CD4-positive, alpha-beta T cell treated with Interleukin-1 beta for 1 hour (primary cell): Measurements from ENCODE around the gene ACSL6.
A peak's percentile ranks its signal among the peaks of the same experiment; 100 is the strongest.

Source experiments
- DNase-seq, 2 donors: peaks; one replicate each; pipeline ENCODE4 v3.0.0-alpha.2; 2020 to 2022

Gene ACSL6

DNA sequence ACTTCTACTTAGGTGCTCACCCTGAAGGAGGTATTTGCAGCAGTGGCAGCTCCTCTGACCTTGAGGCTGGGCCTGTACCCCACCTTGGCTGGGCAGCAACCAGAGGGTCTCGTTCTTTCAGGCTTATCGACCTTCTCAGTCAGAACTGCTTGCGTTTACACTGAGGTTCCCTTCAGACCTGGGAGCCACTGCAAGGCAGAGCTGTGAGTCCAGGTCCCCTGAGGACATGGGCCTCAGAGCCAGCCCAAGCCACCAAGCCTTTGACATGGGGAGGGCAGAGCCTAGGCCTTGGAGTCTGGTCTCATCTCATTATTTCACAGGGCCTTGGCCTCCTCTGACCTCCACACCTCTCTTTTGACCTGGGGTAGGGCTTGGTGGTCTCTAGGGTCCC lies 13.7 kb downstream of the ACSL6 start:
- DNase-seq = no peak

DNA sequence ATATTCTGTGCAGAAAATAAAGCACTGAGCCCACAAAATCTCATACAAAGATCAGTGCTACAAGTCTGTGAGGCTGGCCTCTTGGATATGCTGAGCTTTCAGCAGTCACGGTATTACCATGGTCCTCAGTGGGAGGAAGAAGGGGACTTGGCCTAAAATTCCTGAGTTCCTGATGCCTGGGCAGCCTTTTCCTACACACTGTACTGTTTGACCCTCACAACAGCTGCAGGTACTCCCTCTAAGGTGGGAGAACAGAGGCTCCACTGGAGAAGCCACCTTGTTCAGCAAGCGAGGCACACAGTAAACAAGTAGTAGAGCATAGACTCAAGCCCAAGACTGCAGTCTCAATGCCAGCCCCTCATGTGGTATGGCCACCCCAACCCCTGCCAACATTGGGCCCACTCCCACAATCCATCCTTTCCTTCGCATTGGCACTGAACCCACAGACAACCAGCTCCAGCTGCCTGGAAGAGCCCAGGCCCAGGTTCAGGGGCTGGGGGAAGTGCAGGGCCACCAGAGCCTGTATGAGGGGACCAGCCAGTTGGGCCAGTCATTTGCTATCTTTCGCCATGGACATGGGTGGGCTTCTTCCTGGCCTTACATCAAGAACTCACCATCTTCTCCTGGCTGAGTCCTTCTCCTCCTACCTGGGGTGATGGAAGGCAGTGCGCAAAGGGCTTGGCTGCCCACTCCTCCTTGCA lies 14.3 kb downstream of the ACSL6 start:
- no peak for DNase-seq

- no peak for DNase-seq
Observed at GRCh38 chr5:131996210-131997025, 15.0 kb downstream of the ACSL6 start.

GRCh38 chr5:131994533-131995226 lies 16.8 kb downstream of the ACSL6 start:
- DNase-seq = no peak

GRCh38 chr5:131994090-131994489 lies 17.4 kb downstream of the ACSL6 start:
- no peak for DNase-seq

DNA sequence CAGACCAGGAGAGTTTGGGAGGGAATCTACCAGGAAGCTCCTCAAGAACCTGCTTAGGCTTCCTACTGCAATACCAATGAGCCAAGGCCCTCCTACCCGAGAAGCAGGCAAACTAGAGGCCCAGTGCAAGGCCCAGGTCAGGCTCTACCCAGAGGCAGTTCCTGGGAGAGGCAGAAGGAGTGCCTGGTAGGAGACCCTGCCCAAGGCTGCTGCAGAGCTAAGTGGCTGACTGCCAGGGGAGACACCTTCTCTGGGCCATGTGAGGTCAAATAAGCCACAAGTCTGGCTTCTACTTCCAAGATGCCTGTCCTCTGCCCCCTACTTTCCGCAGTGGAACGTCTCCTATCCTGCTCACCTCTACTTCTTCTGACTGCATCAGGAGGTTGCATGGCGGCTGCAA lies 17.8 kb downstream of the ACSL6 start:
- no peak for DNase-seq

DNA sequence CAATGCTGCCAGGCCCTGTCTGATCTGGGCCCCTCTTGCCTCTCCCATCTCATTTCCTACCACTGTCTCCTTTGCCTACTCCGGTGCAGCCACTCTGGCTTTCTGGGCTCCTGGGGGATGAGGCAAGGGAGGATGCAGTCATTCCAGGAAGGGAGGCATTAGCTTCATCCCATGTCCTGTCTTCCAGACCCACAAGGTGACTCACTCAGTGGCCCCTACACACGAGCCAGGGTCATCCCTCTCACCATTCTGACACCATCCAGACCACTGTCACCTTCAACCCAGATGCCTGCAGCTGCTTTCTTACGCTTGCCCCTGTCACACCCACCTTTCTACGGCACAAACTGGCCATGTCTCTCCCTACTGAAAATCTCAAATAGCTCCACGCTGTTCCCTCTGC lies 19.1 kb downstream of the ACSL6 start:
- DNase-seq = no peak

- no peak for DNase-seq
Observed at GRCh38 chr5:131991593-131992324, 19.7 kb downstream of the ACSL6 start.

DNA sequence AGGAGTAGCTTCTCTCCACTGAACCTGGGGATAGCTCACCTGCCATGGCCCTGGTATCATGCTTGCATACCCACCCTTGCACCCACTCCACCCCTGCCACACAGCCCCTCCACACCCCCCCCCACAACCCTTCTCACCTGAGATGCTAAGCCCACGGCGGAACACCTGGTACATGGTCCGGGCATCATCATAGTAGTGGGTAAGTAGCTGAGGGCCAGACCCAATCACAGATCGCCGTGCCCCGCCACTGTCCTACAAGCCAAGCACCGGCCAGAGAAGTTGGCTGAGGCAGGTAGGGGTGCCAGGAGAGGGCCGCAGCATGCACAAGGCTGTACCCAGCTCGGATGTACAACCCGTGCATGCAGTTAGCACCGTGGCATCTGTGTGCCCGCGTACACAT lies 20.7 kb downstream of the ACSL6 start:
- no peak for DNase-seq

DNA sequence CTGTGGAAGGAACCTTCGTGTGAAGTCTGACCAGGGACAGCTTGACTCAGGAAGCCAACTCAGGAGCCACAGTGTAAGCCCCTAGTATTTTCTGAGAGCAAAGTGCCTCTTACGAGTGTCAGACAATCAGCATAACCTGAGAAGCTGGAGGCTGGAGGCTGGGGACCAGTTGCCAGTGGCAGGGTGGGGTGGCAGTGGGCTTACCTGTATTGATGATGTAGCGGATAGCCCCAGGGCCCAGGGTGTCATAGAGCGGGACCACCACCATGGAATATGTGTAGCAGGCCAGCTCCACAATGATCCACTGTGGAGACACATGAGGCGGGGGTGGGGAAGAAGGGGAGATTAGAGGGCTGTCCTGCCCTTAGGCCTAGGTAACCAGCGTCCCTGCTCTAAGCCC lies 22.9 kb downstream of the ACSL6 start:
- DNase-seq = no peak

DNA sequence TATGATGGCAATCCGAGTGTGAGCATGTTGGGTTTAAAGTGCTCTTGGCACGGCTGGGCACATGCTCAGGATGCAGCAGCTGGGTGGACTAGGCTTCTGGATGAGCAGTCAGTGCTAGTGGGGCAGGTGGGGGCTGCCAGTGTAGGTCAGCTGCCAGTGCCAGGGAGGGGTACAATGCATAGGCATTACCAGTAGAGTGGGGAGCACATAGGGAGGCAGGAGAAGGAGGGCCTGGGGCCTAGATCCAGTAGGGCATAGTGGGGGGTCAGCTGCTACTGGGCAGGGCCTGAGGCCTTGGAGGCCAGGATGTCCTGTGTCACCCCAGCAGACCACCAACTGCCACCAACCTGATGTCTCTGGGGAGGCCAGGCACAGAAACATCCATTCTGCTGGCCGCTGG lies 24.2 kb downstream of the ACSL6 start:
- no peak for DNase-seq

DNA sequence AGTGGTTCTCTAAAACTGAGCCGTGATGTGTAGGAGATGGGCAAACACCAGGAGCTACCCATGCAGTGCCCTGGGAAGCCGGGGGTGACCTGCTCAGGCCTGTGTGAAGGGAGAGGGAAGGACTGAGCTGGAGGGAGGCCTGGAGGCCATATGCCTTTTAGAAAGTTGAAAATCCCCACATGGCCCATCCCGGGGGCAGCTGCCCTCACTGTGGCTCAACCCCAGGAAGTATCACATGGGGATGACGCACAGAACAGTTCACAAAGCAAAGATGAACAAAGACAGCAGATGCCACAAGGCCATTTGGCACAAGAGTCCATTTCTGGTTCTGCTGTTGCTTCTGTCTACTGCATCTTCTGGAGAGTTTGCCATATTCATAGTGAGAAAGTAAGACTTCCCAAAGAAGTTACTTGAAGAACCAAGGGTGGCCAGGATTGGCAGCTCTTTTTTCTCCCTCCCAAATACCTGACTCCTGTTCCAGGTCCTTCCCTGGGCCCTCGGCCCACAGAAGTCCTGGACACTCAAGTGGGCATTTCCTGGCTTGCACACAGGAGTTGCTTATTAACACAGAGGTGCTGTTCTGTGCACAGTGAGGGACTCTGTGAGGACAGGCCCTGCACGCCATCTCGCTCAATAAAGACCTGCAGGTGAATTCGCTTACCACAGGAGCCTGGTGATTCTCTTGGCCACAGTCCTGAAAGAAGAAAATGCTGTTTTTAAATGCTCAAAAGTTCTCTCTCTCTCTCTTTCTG lies 25.1 kb downstream of the ACSL6 start:
- DNase-seq = no peak

DNA sequence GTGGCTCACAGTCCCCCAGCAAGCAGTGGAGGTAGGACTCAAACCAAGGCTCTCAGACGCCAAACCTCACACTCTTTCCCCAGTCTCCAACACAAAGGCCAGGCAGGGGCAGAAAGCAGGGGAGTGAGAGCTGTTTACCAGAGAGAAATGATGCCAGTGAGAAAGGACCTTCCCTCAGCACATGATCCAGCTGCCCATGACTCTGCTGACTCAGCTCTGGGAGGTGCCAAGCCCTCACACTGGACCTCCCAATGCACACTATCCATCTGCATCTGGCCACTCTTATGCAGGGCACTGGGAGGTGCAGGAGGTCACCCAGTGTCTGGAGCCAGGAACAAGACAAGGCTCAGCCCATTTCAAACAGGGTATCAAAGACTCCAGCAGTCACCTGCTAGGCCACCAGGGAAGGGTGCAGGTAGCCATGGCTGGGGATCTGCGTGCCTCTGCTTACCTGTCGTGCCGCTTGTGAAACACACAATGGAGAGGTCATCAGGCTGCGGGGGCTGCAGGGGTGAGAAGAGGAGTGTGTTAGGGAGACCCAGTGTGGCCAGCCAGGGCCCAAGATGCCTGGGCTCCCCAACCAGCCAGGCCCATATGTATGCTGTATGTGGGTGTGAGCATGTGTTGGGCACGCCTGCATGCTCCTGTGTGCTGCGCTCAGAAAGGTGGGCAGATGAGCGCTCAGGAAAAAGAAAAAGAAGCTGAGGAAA lies 26.3 kb downstream of the ACSL6 start:
- no peak for DNase-seq

- DNase-seq = no peak
Observed at GRCh38 chr5:131983244-131983771, 28.1 kb downstream of the ACSL6 start.

DNA sequence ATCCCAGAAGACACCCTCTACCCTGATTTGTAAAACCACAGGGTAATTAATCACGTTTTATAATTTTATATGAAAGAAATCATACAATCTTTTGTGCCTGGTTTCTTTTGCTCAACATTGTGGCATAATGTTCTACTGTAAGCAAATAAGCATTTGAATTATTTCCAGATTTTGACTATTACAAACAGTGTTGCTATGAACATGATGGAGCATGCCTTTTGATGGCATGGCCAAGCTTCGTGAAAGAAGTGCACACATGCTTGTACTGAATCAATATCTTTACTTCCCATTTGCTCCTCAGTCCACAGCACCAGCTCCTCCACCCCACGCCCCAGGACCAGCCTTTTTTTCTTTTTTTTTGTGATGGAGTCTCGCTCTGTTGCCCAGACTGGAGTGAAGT lies 29.9 kb downstream of the ACSL6 start:
- DNase-seq = no peak

DNA sequence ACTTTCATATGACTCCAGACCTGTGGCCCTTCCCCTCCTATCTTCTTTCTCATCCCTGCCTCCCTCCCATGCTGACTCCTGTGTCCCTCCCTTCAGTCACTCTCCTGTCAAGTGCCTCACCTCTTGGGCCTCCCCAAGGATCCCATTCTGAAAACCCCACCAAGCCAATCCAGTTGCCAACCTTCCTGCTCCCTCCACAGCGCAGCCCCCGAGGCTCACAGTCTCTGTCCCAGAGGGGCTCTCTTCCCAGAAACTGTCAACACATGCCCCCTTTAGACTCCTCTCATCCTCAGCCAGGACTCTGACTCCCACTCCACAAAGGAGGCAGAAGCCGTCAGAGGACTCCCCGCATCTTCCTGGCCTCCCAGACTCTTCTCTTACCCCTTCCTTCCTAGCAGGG lies 30.8 kb downstream of the ACSL6 start:
- no peak for DNase-seq

DNA sequence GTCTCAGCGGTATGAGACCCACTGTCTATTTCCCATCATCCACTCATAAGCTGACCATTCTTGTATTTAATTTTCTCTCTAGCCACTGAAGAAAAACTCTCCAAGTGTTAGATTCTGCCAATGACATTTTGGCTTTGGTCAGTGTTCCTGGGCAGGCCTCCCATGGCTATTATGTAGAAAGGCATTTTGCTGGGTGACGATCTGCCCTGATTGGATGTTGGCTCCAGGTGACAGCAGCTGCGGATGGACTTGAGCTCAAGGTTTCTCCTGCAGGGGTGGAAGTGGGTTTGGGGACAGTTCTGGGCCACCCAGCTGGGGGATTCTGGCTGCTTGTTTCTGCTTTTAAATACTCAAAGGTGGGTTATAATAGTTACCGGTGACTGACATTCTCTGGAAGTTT lies 31.6 kb downstream of the ACSL6 start:
- no peak for DNase-seq

GRCh38 chr5:131977212-131977604 lies 34.2 kb downstream of the ACSL6 start:
- no peak for DNase-seq

- DNase-seq = no peak
Observed at GRCh38 chr5:131976414-131977211, 34.8 kb downstream of the ACSL6 start.

DNA sequence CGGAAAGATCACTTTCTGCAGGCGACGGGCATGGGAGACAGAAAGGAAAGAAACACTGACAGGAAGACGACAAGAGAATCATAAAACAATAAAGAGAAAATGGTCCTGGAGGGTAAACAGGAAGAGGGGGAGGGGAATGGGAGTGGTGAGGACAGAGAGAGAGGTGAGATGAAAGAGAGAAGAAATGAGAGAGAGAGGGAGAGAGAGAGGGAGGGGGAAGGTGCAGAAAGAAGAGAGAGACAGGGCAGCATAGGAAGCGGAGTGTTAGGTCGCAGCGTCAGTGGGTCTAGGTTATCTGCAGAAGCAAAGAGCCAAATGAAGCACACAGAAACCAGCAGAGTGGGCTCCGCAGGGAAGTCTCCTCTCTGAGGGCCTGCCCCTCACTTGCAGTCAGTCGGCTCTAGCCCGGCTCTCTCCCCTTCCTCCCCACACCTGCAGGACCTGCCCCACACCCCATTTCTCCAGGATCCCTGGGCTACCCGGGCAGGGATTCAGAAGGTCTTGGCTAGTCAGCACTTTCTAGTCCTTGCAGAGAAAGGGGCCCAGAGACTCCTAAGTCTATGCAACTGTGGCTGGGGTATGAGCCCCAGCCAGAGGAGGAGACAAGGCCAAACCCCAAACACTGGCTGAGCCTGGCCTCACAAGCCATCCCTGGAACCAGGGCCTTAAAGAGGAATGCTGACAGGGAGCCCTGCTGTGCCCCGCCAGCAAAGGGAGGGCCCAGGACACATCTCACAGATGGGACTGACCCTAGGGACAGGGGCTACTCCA lies 36.3 kb downstream of the ACSL6 start:
- DNase-seq = peak in 1 of 2 donors; percentile 45
